Measurements from ENCODE around the gene VPS35L.
A peak's percentile ranks its signal among the peaks of the same experiment; 100 is the strongest.
"Not testable (repeated sequence)": the region's sequence is repeated elsewhere in the genome, so short reads cannot be mapped to it uniquely, and the experiment has no call there.

VPS35L gene

DNA sequence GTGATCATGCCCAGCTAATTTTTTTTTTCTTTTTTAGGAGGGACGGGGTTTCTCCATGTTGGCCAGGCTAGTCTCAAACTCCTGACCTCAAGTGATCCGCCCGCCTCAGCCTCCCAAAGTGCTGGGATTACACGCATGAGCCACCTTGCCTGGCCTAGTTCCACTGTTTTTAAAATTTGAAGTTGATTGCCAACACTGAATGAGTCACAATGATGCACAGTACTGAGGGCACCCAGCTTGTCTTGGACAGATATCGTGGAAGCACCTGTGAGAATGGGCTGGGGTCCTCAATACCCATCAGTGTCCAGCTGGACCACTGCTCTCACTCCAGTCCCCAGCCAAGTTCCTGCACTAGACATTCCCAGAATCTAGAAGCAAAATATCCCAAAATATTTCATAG is 160.1 kb downstream of the VPS35L start:
- DNase-seq = no peak

DNA sequence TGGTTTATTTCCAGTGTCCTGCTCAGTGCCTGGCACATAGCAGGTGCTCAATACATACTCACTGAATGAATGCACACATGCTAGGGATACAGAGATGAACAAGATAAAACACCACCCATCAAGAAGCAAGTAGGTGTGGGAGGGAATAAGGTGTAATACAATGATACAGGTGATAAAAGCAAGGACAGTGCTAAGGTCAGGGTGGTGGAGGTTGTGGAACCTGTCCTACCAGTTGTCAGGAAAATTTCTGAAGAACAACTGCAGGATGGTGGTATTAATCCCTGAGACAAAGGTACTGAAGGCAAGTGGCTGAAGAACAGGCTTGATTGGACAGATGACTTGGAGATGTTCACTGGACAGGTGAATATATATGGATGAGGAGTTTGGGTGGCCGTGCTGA is 160.7 kb downstream of the VPS35L start:
- DNase-seq = no peak

DNA sequence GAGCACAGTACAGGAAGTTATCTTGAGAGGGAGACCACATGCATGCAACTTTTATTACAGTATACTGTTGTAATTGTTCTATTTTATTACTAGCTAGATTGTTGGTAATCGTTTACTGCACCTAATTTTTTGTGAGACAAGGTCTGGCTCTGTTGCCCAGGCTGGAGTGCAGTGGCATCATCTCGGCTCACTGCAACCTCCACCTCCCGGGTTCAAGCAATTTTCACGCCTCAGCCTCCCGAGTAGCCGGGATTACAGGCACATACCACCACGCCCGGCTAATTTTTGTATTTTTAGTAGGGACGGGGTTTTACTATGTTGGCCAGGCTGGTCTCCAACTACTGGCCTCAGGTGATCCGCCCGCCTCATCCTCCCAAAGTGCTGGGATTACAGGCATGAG is 161.2 kb downstream of the VPS35L start:
- not testable (repeated sequence) for DNase-seq

DNA sequence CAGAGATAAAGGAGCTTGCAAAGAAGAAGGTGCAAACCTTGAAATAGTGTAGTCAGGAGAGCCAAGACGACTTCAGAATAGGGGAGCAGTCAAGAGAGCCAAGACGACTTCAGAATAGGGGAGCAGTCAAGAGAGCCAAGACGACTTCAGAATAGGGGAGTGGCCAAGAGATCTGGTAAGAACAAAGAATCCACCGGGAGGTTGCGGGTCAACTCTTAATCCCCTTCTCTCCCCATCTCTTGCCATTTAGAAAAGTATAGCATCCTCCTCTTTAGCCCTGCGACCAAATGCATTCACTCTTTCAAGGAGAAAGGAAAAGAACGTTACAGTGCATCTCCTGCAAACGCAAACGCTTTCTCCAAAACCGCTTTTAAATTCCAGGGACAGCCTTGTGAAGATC is 161.8 kb downstream of the VPS35L start:
- no peak for DNase-seq

DNA sequence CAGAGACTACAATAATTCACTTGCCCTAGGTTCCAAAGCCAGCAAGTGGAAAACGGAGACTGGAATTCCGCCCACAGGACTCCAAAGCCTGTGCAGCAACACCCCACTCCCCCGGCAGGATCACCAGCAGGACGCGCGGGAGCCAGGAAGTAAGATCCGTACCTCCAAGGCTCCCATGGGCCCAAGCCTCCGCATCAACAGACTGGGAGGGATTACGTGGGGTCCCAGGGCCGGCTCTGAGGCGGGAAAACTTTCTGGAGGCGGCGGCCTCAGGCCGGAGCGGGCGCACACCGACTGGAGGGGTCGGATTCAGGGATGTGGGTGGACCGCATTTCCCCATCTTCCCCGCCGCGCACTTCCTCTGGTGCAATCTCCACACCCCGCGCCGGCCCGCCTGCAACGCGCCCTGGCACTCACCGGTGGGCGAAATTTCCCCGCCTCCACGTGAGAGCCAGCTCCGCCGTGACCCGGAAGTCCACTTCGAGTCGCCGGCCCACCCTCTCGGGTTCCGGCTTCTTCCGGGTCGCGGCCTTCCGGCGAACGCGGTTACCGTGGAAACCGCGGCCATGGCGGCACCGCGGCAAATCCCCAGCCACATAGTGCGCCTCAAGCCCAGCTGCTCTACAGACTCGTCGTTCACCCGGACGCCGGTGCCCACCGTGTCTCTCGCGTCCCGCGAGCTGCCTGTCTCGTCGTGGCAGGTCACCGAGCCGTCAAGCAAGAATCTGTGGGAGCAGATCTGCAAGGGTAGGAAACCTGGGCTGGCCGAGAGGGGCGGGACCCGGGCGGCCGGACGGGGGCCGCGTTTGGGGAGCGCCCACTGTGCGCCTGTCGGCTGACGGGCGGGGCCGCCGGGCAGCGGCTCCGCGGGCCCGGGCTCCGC is 162.5 kb downstream of the VPS35L start, which contains the start of the genes IQCK and KNOP1:
Gene IQCK, plus strand, starts transcription at position 531 of the 883 bp plus-strand sequence. Its CDS starts 36 bp downstream, at position 567.
Gene KNOP1, minus strand, starts transcription at position 487 of the 883 bp plus-strand sequence. CDS start 3,192 bp downstream, outside the sequence.
- DNase-seq = peak; percentile 82 to 88

DNA sequence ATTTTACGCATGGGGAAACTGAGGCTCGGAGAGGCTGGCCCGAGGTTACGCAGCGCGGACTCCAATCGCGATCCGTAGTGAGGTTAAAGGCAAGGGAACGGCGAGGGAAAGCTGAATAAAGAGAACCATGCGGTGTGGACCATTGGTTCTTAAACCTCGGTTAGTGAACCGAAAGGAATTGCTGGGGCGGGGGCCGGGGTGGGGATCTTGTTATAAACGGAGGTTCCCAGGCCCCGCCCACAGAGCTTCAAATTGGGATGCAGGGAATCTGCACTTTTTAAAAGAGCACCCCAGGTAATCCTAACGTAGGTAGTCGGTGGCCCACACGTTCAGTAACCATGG is 163.1 kb downstream of the VPS35L start:
- no peak for DNase-seq

DNA sequence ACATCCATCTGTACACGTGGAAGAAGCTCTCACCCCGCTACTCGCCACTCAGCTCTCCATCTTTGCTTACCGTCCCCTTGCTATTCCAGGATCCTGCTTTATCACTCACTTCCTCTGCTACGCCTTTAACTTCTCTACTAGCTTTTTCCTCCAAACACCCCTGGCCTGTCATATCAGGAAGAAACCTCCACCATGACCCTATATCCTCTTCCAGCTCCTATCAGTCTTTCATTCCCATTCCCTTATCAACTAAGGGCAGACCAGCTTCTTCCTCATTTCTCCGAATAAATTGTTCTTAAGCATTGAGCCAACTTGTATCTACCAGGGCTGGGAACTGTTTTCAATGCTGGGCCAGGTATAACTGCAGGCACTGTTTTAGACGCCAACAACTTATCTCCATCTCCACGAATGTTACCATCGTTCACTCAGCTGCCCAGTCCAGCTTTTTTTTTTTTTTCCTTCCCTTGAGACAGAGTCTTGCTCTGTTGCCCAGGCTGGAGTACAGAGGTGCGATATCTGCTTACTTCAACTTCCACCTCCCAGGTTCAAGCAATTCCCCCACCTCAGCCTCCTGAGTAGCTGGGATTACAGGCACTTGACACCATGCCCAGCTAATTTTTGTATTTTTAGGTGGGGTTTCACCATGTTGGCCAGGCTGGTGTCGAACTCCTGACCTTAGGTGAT is 166.9 kb downstream of the VPS35L start:
- no peak for DNase-seq

DNA sequence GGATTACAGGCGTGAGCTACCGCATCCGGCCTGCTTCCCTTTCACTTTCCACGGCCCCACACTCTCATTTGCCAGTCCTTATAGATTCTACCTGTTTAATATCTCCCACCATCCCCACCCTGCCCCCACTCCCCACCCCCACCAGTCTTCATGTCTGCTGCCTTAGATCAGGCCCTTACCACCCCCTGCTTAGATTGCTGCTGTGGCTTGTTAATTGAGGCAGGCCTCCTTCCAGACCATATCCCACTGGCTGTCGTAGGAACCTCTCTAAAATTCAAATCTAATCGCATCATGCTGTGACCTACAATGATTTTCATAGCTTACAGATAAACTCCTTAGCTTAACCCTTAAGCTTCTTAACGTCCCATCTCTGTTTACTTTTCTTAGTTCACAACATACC is 167.5 kb downstream of the VPS35L start:
- DNase-seq = no peak

DNA sequence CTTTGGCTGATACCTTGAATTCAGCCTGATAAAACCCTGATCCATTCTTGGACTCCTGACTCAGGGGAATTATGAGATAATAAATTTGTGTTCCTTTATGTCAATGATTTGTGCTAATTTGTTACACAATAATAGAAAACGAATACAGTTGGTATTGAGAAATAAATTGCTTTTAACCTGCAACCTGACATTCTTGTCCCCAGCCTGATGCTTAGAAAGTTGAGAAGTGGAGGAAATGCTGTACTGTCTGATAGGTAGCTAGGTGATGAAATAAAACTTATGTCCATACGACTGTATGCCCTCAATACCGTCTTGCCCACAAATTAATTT is 173.1 kb downstream of the VPS35L start:
- no peak for DNase-seq

DNA sequence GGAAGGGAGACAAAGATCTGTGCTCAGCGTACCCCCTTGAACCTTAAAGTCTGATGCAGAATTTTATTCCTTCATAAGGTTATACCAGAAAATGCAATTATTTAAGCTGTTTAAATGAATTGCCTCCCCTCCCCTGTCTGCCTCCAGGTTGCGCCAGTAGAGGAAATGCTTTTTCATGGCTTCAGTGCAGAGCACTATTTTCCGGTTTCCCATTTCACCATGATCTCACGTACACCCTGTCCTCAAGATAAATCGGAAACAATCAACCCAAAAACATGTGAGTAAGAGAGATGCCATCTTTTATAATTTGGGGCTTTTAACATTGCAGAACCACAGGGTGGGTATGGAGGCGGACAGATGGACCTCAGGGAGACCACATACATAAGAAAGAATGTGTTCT is 178.0 kb downstream of the VPS35L start:
- no peak for DNase-seq

DNA sequence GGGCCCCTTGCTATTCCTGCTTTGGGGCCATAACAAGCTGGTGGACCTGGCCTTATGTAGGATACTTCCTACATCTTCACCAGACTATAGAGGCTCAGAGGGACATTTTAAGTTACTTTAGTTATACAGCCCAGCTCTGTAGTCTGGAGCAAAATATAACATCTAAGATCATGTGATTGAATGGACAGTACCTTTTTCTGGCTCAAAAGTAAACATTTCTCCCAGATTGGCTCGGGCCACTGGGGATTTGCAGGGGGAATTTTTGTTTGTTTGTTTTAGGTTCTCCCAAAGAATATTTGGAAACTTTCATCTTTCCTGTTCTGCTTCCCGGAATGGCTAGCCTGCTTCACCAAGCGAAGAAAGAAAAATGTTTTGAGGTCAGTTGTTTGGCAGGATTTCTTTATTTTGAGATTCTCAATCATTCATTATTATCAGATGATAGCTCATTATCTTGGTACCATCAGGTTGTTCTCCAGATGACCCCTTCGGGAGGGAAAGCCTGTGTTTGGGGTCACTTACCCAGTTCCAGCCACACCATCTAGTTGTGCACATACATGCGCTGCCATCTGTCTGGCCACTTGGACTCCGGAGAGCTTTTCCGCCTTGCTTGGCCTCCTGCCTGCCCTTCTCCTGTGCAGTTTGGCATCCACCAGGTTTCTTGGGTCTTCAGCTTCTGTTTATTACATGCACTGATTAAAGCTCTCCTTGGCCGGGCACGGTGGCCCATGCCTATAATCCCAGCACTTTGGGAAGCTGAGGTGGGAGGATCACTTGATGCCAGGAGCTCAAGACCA is 179.8 kb downstream of the VPS35L start:
- no peak for DNase-seq

DNA sequence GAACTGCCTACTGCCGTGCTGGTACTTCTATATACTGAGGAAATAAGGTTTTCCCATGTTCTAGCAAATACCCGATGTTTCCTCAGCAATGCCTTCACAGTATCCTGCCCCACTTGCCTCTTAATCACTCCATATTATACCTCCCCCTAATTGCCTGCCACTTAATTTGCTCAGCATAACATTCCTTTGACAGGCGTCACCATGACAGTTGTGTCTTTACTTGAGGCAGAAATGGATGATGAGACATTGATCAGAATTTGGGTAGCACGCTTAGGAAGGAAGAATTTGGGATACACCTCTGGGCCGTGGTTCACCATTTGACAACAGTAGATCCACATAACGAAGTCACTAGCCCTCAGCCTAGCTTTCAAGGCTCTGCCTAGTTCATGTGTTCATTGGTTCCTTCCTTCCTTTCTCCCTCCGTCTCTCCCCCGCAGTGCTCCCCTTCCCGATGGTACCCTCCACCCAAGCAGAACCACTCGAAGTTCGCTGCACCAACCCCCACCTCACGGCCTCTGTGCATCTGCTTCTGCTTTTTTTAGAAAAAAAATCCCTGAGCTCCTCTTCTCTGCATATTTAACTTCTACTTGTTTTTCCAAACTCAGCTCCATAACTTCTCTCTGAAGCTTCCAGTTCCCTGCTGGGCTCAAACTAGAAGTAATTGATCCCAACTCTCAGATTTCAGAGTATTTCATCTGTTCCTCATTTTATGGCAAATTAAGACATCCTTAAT is 182.0 kb downstream of the VPS35L start:
- no peak for DNase-seq

DNA sequence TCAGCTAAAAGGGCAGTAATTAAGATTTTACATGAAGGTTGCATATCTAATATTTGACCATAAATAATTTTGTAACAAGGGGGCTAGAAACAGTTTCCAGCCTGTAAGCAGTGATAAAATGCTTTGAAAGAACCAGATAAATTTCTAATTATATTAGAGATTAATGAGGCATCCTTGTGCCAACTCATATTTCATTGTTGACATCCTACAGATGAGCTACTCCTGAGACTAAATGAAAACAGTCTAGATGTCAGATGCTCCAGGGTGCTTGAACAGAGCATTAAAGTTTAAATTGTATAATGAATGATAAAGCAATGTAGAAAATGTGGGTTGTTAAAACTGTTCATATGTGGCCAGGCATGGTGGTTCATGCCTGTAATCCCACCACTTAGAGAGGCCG is 185.9 kb downstream of the VPS35L start:
- no peak for DNase-seq

DNA sequence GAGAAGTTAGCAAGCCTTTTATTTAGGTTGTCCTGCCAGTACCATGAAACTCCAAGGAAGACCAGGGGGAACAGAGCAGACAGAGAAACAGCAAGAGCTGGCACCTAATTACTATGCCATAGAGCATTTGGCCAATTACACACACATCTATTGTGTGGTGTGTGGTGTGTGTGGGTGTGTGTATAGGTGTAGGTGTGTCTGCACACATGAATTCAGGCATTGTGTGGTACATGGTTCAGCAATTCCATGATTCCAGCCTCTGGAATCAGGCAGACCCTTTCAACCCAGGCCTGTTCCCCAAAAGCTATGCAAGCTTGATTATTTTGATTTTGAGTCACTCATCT is 188.3 kb downstream of the VPS35L start:
- no peak for DNase-seq

DNA sequence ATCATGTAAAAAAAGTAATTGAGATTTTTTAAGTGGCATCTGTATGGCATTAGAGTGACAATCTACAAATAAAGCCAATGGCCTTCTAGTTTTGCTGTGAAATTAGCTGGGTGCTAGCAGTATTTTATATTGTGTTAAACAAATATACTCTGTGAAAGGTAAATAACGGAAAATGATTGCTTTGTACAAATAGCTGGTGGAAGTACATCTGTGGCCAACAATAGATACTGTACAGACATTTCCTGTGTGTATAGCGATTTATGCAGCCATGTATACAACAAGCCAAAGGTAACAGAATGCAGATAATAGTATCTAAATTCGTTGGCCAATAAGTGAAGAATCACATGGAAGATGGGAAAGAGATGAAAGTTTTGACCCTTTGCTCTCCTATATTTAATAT is 189.2 kb downstream of the VPS35L start:
- DNase-seq = no peak

DNA sequence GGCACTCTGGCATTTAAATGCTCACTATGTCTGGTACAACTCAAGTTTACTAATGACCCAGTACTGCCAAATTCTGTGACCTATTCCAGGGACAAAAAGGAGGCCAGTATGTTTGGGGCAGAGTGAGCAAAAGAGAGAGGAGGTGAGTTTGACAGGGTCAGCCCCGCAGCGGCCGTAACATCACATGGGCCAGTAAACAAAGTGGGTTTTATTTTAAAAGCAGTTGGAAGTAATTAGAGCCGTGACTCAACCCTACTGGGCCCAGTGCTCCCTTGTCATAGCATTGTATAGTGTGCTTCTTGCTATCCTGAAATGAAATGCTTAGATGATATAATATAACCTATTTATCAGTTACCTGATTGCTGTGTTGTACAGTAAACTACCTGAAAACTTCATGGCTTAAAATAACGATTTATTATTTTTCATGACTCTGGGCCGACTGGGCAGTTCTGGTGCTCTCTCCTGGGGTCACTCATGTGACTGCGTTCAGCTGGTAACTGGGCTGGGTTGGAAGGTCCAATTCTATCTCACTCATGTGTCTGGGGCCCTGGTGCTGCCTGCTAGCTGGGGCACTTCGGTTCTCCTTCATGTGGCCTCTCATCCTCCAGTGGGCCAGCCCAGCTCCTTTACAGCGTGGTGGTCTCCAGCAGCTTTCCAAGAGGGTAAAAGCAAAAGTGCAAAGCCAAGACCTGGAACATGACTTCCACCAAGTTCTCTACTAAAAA is 189.9 kb downstream of the VPS35L start:
- no peak for DNase-seq

DNA sequence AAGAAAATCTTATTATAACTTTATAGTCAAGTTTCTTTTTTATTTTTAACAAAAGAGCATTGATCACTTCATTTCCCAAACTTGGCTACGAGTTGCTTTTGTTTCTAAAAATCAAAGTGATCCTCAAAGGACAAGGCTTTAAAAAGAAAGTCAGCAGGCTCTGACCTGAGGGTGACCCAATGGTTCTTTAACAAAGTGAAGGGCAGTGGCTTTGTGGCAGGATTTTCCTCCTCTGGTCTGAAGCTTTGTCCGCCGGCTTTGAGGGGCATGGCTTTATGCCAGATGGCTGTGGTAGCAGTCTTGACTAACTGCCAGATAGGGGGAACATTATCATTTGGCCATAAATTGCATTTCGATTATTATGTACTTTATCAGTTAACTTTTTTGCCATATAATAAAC is 191.1 kb downstream of the VPS35L start:
- DNase-seq = no peak

DNA sequence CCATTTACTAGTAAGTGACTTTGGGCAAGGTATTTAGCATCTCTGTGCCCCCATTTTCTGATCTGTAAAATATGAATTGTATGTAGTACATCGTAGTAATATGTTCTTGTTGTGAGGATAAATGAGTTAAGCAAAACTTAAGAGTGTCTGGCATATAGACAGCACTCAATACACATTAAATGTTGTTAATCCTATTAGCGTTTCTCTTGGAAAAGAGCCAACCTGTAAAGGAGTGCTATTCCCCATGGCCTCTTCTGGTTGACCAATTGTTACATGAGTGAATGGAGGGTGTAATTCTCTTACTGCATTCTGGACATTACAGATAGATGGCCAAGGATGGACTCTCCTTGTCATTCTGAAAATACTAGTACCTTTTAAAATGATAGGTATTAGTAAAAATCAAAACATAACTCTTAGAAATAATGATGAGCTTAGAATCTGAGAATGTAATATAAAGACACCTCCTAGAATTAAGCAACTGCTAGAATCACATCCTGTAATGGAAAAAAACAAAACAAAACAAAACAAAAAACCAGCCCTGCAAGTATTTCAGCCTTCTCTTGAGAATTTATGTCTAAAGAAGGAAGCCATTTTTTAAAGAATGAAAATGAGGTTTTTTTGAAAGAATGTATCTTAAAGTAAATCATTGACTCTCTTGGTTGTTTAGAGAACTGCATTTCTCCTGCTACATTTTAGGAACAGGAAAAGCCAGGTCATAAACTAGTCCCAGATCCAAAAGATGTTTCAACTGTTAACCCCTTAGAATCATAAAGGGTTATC is 193.1 kb downstream of the VPS35L start:
- DNase-seq = no peak

DNA sequence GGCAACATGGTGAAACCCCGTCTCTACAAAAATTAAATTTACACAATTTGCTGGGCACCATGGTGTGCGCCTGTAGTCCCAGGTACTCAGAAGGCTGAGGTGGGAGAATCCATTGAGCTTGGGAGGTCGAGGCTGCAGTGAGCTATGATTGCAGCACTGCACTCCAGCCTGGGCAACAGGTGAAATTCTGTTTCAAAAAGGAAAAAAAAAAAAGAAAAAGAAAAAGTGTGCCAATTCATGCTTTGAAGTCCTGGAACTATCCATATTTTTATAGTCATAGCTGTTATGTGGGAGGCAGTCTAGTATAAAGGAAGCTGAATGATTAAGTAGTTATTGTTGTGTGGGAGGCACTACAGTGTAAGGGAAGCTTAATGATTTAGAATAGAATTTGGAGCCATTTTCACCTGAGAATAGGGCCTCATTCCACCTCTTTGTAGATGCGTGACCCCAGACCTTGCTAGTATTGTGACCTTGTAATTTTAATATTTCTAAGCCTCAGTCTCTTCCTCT is 194.1 kb downstream of the VPS35L start:
- DNase-seq = no peak

Data from activated CD4-positive, alpha-beta T cell treated with anti-CD3 and anti-CD28 coated beads, Interleukin-2, amount 50 U/mL, for 4 hours (primary cell).